Cerebellar nuclear complex (tissue), 1 donor: ENCODE measurements around the gene COL4A1.
"Not testable (repeated sequence)": the region's sequence is repeated elsewhere in the genome, so short reads cannot be mapped to it uniquely, and the experiment has no call there.

Experiments used
- DNase-seq, 2 experiments: peaks; one replicate each; lab custom pipeline; 2025; lab: John Stamatoyannopoulos, UW

COL4A1 gene

GRCh38 chr13:110323172-110323891 is 16.4 kb upstream of the COL4A1 start:
- no peak for DNase-seq

DNA sequence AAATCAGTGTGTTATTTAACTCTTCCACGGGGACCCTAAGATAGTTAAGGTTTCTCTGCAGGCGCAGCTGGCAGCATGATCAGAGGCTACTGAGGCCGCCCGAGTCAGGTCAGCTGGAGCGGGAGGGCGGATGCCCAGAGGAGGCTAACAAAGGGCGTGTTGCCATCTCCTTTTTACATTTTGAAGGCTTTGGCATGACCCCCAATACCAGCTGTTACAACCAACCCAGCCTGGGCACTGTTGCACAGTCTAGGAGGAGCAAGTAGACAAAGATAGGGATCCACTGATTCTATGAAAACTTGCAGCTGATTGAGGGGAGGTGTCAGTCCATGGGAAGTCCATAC is 15.8 kb upstream of the COL4A1 start:
- DNase-seq: no peak

DNA sequence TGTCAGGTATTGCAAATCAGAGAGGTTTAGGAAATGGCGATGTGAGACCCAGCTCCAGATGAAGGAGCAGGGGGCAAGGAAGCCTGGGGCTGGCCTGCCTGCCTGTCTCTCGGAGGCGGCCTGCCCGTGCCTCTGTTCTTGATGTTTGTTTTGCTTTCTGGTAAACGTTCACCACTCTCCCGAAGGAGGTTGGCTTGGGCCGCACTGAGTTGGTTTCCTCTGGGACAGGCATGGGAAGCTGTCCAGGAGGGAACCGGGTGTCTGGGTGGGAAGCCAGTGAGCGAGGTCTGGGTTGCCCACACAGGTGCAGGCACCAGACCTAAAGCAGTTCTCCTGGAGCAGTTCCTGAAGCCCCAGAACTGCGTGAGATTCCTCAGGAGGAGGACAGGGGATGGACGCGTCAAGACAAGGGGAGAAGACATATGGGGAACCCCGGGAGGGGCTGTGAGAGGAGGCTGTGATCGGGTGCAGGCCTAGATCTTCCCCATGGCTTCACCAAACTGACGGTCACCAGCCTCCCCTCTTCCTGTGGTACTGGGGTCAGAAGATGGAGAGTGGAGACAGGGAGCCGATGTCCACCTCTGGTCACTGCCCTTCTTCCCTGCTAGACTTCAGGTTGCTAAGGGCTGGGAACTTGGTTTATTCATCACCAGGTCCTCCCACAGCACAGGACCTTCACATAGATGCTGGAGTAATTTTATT is 15.3 kb upstream of the COL4A1 start:
- DNase-seq: no peak

DNA sequence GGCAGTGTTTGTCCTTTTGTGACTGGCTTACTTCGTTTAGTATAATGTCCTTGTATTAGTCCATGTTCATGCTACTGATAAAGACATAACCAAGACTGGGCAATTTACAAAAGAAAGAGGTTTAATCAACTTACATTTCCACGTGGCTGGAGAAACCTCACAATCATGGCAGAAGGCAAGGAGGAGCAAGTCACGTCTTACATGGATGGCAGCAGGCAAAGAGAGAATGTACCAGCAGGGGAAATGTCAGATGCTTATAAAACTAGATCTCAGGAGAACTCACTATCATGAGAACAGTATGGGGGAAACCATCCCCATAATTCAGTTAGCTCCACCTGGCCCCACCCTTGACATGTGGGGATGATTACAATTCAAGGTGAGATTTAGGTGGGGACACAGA is 14.6 kb upstream of the COL4A1 start:
- DNase-seq: not testable (repeated sequence)

DNA sequence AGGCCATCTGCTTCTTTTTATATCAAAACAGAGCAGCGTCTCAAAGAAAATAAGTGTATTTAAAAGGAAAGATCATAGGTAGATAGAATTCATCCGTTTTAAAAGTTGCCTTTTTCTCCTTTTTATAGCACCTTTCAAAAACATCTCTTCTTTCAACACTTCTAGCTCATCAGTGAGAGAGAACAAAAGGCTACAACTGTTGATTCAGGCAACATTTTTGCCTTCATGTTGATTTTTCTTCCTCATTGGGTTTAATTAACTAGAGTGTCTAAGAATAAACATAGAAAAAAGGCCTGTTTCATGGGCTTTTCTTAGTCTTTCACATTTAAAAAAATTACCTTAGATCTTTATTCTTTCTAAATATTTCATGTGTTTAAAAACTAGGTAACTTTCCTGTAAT is 13.7 kb upstream of the COL4A1 start:
- DNase-seq: no peak

GRCh38 chr13:110319774-110320509 is 13.0 kb upstream of the COL4A1 start:
- no peak for DNase-seq

DNA sequence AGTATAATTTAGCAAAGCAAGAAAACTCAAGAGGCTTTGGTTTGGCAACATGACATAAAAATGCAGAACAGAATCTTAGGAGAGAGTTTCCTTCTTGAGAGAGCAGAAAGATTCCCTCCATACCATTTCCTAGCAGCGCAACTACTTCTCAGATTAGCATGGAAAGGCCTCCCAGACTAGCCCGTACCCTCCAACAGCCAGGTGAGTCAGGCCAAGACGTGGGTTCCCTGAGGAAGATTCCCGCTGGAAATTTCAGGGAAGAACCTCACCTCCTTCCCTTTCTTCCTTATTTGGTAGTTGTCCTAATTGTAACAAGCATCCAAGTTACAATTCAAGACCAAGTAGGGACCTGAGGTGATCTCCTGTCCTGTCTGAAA is 12.4 kb upstream of the COL4A1 start:
- DNase-seq: no peak

GRCh38 chr13:110318920-110319319 is 12.0 kb upstream of the COL4A1 start:
- DNase-seq: no peak

DNA sequence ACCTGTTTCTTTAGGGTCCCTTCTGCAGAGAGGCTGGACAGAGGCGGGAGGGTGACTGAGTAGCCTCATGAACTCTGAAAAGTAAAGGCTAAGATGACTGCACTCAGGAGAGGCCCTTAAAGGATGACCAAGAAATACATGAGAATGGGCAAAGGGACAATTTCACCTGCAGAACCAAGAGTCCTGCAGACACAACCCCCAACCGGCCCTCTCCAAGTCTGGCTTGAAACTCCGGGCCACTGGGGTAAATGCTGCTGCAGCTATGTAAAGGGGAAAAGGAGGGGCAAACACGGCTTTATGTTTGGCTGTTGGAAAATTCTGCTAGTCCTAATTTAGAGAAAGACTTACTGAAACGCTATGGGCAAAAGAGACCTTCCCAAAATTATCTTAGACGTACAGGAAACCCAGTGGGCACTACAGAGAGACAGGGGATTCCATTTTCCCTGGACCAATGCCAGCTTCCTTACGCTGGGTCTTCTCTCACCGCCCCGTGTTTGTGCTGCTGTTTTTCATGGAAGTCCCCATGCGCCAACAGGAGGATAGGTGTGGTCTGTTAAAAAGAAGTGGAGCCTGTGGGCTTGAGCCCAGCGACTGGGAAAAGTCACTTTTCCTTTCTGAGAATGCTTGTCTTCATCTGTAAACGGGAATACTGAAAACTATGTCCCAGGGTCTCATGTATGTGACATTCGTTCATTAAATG is 10.7 kb upstream of the COL4A1 start:
- DNase-seq: no peak

GRCh38 chr13:110317093-110317492 is 10.1 kb upstream of the COL4A1 start:
- DNase-seq: no peak

GRCh38 chr13:110316196-110316595 is 9.2 kb upstream of the COL4A1 start:
- DNase-seq: no peak

- DNase-seq: no peak
Measured at GRCh38 chr13:110314516-110315245, 7.7 kb upstream of the COL4A1 start.

DNA sequence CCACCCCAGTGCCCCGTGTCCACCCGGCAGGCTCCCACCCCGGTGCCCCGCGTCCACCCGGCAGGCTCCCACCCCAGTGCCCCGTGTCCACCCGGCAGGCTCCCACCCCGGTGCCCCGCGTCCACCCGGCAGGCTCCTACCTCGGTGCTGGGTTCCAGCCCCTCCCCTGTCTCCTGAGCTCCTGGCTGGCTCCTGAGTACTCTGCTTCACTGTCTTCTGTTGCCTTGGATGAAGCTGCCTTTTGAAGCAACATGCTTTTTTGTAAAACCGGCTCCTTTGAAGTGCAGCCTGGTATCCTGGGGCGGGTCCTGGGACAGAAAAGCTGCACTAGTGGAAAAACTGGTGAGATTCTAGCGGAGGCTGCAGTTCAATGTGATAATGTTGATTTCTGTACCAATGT is 6.8 kb upstream of the COL4A1 start:
- DNase-seq: not testable (repeated sequence)

- DNase-seq: not testable (repeated sequence)
Measured at GRCh38 chr13:110313261-110313660, 6.3 kb upstream of the COL4A1 start.

DNA sequence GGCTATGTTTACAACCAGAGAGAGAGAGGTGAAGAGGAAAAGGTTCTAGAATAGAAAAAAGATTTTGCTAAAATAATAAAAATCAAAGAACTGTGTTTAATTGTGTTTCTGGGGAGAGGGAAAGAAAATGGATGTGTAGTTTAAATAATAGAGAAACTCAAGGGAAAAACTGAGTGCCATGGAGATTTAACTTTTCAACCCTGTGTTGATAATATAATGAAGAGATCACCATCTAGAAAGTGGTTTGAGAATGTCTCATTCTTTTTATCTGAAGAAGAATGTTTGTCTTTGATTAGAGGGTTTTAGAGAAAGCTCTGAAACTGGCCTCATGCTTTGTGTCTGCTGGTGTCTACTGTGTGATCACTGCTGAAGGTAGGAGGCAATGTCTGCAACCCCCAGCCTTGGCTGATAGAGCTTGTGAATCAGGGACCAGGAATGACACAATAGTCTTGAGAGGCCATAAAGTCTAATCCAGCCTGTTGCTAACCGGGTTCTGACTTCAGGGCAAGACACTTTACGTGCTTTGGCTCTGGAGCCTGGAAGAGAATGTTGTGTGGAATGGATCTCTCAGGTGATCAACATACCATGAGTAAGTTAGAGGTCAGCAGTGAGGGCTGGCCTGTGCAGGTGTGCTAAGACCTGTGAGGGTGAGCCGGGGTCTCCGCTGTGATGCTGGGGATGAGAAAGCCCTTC is 5.5 kb upstream of the COL4A1 start:
- DNase-seq: no peak

DNA sequence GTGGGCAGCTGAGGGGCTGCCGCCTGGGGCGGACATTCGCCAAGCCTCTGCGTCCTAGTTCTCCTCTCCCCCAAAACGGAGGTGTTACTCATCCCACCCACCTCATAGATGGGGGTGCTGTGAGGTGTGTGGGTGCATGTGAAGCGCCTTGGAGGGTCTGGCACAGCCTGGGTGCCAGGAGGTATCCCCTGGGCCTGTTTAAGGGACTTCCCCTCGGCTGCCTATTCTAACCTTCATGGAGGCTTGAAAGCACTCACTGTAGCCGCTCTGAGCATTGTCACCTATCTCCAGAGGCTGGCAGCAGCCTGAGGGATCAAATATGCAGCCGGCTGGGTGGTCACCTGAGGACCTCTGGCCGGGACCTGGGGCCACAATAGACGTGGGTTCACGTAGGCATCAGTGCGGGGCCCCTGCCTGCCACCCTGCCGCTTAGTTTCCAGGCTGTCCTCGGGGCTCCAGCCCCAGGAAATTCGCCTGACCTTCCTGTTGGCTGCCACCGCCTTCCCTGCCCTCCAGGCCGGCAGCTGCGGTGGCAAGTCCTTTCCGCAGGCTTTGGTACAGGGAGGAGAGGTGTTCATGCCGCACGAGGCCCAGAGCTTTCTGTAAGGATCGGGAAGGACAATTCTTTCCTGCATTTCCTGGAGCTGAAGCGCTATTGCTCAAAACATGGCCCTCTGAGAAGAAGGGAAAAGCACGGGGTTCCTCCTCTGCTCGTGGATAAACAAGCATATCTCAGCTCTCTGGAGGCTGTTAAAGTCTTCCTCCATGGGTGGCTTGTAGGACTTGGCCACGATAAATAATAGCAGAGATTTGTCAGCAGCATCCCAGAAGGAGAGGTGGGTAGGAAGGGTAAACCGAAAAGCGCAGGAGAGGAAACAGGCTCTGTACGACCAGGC is 4.7 kb upstream of the COL4A1 start:
- DNase-seq: no peak

- DNase-seq: no peak
Measured at GRCh38 chr13:110310541-110311442, 3.8 kb upstream of the COL4A1 start.

- DNase-seq: no peak
Measured at GRCh38 chr13:110309661-110310524, 2.9 kb upstream of the COL4A1 start.
